Hematopoietic multipotent progenitor cell treated with erythropoietin and hydrocortisone succinate and interleukin-3 and kit ligand, for 6 days (in vitro differentiated cells): ENCODE results near the gene TXNL4B.
A peak's percentile ranks its signal among the peaks of the same experiment; 100 is the strongest.
"Not testable (repeated sequence)": the region's sequence is repeated elsewhere in the genome, so short reads cannot be mapped to it uniquely, and the experiment has no call there.

Experiments
- DNase-seq: peaks from one replicate; pipeline ENCODE4 v3.0.0-alpha.2; 2015

Gene TXNL4B

DNA sequence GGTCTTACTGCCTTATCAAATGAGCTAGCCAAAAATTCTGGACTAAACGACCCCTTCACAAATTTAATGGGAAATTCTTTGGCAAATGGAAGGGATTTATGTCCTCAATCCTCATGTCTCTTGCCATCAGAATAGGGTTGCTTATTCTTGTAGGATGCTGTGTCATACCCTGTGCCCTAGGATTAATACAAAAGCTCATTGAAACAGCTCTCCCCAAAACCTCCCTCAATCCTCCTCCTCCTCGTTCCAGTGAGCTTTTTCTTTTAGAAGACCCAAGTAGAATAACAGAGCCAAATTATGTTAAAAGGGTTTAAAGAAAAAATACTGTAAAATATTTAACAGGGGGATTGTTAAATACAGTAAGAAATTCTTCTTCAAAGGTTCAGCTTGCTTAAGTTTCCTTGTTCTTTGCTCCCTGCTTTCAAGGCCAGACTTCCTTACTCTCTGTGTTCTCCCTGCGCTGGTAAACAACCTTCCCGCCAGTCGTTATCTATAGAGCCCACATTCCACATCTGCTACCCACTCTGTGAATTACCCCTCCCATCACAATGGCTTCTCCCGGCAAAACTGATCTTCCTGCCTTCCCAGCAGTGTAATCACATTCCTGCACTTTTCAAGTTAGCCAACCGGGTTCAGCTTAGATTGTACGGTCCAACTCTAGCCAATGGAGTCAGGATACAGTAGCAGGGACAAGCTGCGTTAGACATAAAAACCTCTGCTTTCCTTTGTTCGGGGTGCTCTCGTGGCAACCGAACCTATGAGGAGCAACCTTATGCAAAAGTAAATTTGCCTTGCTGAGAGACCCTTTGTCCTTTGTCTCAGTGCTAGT, 20.7 kb downstream of the TXNL4B start:
- no peak for DNase-seq

DNA sequence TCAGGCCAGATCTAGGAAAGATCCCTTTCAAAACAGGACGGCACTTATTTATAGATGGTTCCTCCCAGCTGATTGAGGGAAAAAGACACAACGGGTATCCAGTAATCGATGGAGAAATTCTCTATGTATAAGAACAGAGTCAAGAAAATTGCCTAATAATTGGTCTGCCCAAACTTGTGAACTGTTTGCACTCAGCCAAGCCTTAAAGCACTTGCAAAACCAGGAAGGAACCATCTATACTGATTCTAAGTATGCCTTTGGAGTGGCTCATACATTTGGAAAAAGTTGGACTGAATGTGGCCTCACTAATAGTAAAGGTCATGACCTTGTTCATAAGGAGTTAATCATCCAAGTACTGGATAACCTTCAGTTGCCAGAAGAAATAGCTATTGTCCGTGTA, 24.5 kb downstream of the TXNL4B start:
- DNase-seq: no peak

DNA sequence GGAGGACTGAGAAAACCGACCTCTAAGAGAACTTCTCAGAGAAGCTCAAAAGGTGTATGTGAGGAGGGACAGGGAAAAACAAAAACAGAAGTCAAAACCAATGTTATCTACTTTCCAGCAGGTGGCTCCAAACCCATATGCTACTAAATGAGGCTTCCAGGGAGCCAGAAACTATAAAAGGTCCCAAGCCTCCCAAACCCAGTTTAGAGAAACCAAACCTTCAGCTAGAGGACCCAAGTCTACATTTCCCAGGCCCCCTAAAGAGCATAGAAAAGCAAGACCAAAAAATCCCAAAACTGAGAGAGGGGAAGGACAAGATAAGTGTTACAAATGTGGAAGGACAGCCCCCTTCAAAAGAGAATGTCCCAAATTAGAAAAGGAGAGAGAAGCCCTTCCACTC, 26.7 kb downstream of the TXNL4B start:
- peak; percentile 80 for DNase-seq

DNA sequence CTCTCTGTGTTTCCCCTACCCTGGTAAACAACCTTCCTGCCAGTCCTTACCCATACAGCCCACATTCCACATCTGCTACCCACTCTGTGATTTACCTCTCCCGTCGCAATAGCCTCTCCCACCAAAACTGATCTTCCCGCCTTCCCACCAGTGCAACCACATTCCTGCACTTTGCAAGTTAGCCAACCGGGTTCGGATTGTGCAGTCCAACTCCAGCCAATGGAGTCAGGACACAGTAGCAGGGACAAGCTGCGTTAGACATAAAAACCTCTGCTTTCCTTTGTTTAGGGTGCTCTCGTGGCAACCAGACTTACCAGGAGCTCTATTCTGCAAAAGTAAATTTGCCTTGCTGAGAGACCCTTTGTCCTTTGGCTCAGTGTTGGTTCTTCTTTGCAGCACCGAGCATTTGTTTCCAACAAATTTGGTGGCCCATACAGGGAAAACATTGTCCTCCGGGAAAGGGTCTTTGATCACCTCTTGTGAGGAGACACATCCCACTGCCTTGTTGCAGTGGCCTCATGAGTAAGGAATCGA, 29.0 kb downstream of the TXNL4B start:
- DNase-seq: no peak

DNA sequence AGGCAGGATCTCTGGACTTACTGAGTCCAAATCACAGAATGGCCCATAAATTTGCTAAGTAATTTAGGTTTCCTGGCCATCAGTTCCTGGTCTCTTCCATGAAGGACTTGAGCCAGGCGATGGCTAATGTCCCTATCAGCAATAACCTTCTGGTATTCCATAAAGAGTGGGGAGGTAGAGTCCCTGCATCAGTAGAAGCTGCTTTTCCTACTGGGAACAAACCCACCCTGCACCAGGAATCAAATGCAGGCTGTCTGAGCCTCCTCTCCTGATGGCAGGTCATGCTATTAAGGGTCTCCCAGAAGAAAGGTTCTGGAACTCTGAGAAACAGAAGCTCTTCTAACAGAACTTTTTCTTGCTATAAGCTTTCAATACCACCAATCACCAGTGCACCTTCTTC, 31.9 kb downstream of the TXNL4B start:
- no peak for DNase-seq

DNA sequence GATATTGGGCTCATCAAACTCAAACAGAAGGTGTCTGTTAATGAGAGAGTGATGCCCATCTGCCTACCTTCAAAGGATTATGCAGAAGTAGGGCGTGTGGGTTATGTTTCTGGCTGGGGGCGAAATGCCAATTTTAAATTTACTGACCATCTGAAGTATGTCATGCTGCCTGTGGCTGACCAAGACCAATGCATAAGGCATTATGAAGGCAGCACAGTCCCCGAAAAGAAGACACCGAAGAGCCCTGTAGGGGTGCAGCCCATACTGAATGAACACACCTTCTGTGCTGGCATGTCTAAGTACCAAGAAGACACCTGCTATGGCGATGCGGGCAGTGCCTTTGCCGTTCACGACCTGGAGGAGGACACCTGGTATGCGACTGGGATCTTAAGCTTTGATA, 33.0 kb downstream of the TXNL4B start:
- no peak for DNase-seq

DNA sequence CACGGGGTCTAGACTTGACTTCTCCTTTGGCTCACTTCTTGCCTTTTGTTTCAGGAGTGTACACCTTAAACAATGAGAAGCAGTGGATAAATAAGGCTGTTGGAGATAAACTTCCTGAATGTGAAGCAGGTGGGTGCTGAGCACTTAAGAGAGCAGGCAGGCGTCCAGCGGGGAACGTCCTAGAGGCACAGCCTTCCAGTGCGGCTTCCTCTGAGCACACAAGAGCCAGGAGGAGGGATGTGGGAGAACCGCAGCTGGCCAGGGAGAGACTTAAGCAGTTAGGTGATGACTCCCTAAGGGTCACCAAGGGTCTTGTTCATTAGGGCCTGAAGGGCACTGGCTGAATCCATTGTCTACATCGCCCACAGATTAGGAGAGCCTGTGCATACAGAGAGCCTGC, 34.4 kb downstream of the TXNL4B start:
- not testable (repeated sequence) for DNase-seq

DNA sequence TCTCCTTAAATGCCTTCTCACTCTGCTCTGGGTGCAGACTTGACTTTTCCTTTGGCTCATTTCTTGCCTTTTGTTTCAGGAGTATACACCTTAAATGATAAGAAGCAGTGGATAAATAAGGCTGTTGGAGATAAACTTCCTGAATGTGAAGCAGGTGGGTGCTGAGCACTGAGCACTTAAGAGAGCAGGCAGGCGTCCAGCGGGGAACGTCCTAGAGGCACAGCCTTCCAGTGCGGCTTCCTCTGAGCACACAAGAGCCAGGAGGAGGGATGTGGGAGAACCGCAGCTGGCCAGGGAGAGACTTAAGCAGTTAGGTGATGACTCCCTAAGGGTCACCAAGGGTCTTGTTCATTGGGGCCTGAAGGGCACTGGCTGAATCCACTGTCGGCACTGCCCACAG, 36.1 kb downstream of the TXNL4B start:
- not testable (repeated sequence) for DNase-seq

DNA sequence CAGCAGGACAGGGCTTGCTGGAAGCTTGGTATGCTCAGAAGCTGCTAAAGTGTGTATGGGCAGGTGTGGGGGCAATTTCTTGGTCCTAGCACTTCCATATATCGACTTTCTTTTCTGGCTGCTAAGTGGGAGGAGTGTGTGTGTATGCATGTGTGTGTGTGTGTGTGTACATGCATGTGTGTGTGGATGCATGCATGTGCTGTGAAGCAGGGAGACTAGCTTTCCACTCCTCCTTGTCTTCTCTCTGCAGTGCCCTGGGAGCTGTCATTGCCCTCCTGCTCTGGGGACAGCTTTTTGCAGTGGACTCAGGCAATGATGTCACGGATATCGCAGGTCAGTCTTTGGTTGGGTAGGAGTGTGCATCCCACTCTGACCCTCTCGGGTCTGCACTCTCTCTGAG, 37.5 kb downstream of the TXNL4B start:
- DNase-seq: no peak

DNA sequence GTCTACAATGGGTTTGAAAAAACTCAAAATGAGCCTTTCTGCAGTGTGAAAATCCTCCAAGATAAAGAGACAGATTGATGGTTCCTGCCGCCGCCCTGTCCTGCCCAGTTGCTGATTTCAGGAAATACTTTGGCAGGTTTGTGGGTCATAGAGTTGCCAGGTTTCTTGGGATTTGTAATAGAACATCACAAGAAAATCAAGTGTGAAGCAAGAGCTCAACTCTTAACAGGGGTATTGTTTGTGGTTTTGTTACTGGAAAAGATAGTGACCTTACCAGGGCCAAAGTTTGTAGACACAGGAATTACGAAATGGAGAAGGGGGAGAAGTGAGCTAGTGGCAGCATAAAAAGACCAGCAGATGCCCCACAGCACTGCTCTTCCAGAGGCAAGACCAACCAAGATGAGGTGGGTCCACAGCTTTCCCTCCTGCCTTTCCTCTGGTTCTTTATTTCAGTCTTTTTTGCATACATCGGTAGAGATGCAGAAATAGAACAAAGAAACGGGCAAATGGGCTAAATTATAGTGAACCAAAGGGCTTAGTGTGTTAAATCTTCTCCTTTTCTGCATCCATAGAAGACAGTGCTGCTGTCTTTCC, 39.1 kb downstream of the TXNL4B start, which contains the start of gene HP:
Gene HP (plus strand): TSS at position 252 of the 594 bp plus-strand sequence. CDS start 148 bp downstream, at position 400.
- DNase-seq: peak; percentile 22

DNA sequence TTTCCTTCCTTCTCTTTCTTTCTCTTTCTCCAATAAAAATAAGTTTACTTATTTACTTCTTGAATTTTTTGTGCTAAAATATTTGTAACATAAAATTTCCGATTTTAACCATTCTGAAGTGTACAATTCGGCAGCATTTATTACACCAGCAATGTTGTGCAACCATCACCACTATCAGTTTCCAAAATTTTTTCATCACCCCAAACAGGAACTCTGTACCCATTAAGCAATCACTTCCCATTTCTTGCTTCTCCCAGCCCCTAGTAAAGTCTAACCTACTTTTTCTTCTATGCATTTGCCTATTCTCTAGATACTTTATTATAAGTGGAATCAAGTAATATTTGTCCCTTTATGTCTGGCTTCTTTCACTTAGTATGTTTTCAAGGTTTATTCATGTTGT, 41.6 kb downstream of the TXNL4B start:
- peak; percentile 55 for DNase-seq

DNA sequence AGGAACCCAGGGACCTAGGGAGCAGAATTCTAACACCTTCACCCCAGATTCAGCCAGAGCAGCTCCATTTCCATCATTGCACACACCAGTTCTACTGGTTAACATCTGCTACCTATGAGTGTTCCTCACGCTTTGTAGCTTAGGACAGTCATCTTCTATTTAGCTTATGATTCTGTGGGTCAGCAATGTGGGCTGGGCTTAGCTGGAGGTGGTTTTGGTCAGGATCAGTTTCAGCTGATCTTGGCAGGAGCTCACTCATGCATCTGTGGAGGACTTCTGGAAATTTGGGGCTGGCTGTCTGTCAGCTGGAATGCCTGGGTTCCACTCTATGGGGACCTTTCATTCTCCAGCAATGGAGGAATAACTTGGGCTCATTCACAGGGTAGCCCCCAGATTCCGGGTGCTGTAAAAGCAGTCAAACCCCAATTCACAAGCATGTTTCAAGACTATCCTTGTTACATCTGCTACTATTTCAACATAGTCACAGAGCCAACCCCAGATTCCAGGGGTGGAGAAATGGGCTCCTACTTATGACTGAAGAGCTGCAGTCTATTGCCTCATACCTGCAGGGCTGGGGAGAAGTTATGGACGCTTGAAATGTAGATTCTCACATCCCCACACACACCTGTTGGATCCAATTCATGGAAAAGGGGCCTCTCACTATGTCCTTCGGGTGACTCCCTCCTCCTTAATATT, 42.5 kb downstream of the TXNL4B start:
- no peak for DNase-seq

DNA sequence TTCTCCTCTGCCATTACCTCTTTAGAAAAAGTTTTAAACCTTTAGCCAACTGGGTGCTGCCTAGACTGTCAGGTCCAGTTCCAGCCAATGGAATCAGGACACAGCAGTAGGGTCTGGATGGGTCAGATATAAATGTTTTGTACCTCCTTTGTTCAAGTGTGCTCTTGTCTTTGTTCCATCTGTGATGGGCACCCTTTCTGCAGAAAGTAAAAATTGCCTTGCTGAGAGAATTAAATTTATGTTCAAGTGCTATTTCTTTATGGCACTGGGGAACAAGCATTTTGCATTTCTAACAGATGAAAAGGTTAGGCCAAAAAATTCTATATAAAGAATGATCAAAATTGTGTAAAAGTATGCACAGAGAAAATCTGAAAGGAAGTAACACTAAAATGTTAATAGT, 44.3 kb downstream of the TXNL4B start:
- DNase-seq: no peak

DNA sequence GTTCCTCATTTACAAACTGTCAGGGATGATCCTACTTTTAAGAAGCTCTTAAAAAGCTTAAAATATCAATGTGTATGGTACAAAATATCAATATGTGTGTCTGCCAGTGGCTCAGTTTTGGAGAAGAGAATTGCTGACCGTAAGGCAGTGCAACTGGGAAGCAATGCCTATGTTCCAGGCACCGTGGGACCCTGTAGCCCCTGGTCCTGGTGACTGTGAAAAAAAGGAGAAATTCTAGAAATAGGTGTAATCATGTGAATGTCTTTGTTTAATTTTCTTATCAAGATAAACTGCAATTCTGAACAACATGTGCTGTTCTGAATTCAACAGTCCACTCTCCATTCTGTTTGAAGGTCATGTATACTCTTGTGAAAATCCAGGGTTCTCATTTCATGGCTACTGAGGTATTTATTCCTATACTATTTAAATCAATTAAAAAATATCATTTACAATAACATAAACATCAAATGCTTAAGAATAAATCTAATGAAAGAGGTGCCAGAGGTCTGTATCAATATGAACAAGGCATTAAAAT, 48.5 kb downstream of the TXNL4B start:
- DNase-seq: no peak

DNA sequence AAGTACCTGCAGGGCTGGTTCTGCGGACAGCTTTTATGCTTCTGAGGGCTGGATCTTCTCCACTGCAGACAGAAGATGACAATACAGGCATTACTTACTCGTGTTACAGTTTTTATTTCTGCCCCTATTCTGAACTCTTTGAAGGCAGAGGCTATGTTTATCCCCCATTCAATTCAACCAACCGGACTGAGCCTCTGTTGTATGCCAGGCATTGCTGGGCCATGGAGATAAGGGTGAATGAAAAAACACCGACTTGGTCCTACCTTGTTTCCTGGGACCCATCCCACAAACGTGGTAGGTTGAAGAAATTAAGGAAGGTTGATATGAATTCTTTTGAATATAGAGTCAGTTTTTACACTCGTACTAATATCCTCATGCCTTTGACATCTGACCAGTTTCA, 49.1 kb downstream of the TXNL4B start:
- peak; percentile 69 for DNase-seq

DNA sequence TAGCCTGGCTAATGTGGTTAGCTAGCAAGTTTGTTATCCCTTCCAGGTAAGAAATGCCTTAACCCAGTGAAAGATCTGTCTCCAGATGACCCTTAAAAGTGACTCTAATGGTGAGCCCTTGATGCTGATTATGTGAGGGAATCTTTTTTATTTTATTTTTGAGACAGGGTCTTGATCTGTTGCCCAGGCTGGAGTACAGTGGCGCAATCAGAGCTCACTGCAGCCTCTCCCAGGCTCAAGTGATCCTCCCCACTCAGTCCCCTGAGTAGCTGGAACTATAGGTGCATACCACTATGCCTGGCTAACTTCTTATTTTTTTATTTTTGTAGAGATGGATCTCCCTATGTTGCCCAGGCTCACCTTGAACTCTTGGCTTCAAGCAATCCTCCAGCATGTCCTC, 49.9 kb downstream of the TXNL4B start:
- DNase-seq: no peak

DNA sequence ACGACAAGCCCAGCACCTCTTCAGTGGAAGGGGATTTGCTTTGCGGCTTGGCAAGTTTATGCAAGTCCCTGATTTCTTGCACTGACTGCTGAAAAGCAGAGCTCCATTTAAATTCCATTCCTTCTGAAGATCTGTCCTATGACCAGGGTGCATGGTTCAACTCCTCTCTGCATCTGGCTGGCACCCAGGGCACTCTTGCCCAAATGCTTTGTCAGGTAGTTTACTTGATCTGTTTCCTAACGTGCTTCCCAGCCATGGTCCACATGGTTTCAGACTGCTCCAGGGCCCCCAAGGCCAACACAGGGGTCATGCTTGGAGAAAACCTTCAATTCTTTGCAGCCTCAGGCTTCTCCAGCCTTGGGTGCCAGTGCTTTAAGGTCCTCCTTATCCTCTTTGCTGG, 50.4 kb downstream of the TXNL4B start:
- DNase-seq: no peak

DNA sequence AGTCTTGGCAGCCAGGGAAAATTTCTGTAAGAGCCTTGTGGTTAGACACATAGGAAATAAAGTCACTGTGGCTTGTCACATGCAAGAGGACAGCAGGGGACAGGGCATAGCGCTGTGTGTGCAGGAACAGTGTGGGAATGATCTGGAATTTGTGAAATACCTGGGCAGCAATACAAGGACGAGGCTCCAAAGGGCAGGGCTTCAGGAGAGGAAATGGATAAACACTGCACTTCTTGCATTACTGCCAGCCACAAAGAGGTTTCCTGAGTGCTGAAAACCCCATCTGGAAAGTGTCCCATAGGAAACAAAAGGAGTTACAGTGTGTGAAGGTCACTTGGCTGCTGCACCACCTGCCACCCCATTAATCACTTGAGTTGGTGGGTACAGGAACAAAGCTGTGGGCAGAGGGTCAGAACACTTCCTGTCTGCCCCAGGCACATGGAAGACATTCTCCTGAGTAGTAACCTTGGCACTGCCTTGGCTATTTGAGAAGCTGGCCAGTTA, 51.2 kb downstream of the TXNL4B start:
- DNase-seq: no peak

DNA sequence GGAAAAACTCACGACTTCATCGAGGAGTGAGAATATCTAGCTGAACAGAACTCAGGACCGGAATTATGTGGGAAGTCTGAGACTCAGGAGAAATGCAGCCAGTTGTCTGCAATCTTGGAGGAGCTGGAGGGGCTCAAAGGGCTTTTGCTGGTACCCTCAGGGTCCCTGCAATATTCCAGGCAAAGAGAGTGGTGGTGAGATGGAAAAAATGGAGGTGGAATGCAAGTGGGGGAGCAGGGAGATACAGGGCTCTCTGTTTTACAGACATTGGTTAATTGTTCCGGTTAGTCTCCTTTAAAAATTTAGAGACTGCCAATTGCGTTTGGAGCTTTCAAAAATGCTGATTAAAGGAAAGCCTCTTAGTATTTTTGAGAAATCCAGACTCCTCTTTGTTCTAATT, 57.3 kb downstream of the TXNL4B start:
- DNase-seq: no peak
